HG03520 (cell line): ENCODE data around the gene AGFG1.

Source experiments
- ATAC-seq: cut with Tn5 transposase; IDR thresholded peaks from one replicate; pipeline ENCODE4 v1.9.1; 2021; ENCODE audit warnings: mild to moderate bottlenecking, moderate library complexity; ENCODE audit not compliant: unreplicated experiment

Gene AGFG1

GRCh38 chr2:227602358-227602757 lies 130.4 kb downstream of the AGFG1 start:
- no peak for ATAC-seq

GRCh38 chr2:227606476-227606875 lies 134.5 kb downstream of the AGFG1 start:
- ATAC-seq, result no peak

- ATAC-seq, result no peak
These were observed 136.0 kb downstream of the AGFG1 start for GRCh38 chr2:227607941-227608340.

- no peak for ATAC-seq
These were observed 136.8 kb downstream of the AGFG1 start for GRCh38 chr2:227608561-227609338.

GRCh38 chr2:227610123-227610522 lies 138.2 kb downstream of the AGFG1 start:
- ATAC-seq, result no peak
